HCT116 (cell line): ENCODE measurements around the gene ARMC3. TPM values are rescaled to one million over a fixed set of nuclear protein-coding genes. Genes with fewer than 3 reads are reported as not detected.

Experiments used
- ATAC-seq: fragments of 200-7000 bp; cut with Tn5 transposase; 2 replicates; pipeline ENCODE4 v1.9.1; 2020; ENCODE audit warnings: mild to moderate bottlenecking, moderate library complexity
- BruUV-seq: library from RNA; stranded (reverse); fragments of 400-500 nt; replicated peaks from 2 replicates; lab custom pipeline; 2021; lab: Mats Ljungman, UMichigan
- CTCF ChIA-PET: fragments of 300-600 bp; sonication (Branson Sonifier 250); formaldehyde crosslinking; loops from one replicate; lab custom pipeline; 2021; ENCODE audit warnings: antibody characterized with exemption; lab: Charles Lee
- POLR2A ChIA-PET: fragments of 300-600, 350-600 bp; sonication (Branson Sonifier 250); formaldehyde crosslinking; loops from one replicate; lab custom pipeline; 2021; ENCODE audit warnings: antibody characterized with exemption; lab: Charles Lee
- RAD21 ChIA-PET, 2 experiments: fragments of 300-600 bp; sonication (Branson Sonifier 250); formaldehyde crosslinking; loops; one replicate each; lab custom pipeline; 2023; ENCODE audit warnings: low total read pairs in 2 of 2; ENCODE audit not compliant: uncharacterized antibody in 2 of 2, unreplicated experiment in 2 of 2, low non-redundant PET in 1 of 2; lab: Charles Lee
- DNase-seq: peaks from one replicate; pipeline ENCODE4 v3.0.0-alpha.2; 2010; ENCODE audit warnings: low read depth, low spot score
- H2AFZ ChIP-seq: fragments of 200-600 bp; shearing (Covaris generic), sonication (generic); 2 replicates; pipeline ENCODE4 v1.6.1; 2017; ENCODE audit warnings: low read depth, mixed run types, mixed read lengths, antibody characterized with exemption, low read length; ENCODE audit not compliant: poor library complexity, severe bottlenecking
- H3K27ac ChIP-seq: 2 replicates; pipeline ENCODE4 v1.5.1; 2012; ENCODE audit warnings: low read depth, low read length
- H3K27me3 ChIP-seq: fragments of 200-600 bp; sonication (generic); 2 replicates; pipeline ENCODE4 v1.6.1; 2016; ENCODE audit warnings: mixed run types, low read length, mixed read lengths; ENCODE audit not compliant: insufficient read depth
- H3K36me3 ChIP-seq, 2 experiments: fragments of 200-500 bp in 1 of 2; fragments of 200-600 bp in 1 of 2; sonication (Bioruptor generic) in 1 of 2; sonication (generic) in 1 of 2; 2 replicates each; pipeline versions ENCODE4 v1.5.1 to v1.6.1; 2014 to 2016; ENCODE audit warnings: low read length in 2 of 2, inconsistent platforms in 1 of 2, mixed read lengths in 1 of 2, mixed run types in 1 of 2; ENCODE audit not compliant: insufficient read depth in 2 of 2, control insufficient read depth in 1 of 2
- H3K4me1 ChIP-seq, 2 experiments: fragments of 200-600 bp in 1 of 2; sonication (generic) in 1 of 2; 2 replicates each; pipeline versions ENCODE4 v1.5.1 to v1.6.1; 2012 to 2017; ENCODE audit warnings: low read length in 2 of 2, inconsistent platforms in 1 of 2, mild to moderate bottlenecking in 1 of 2, mixed read lengths in 1 of 2, mixed run types in 1 of 2, moderate library complexity in 1 of 2; ENCODE audit not compliant: insufficient read depth in 2 of 2, control insufficient read depth in 1 of 2
- H3K4me2 ChIP-seq: fragments of 200-600 bp; sonication (generic); 2 replicates; pipeline ENCODE4 v1.6.1; 2017; ENCODE audit warnings: mixed run types, low read length, mixed read lengths
- H3K4me3 ChIP-seq, 2 experiments: fragments of 200-600 bp in 1 of 2; sonication (generic) in 1 of 2; replicated peaks in 1 of 2; 2 replicates each; pipeline ENCODE4 v1.5.1; 2011 to 2016; ENCODE audit warnings: low read length in 2 of 2, control low read depth in 1 of 2, low read depth in 1 of 2, mild to moderate bottlenecking in 1 of 2, mixed read lengths in 1 of 2, mixed run types in 1 of 2
- H3K79me2 ChIP-seq: fragments of 200-600 bp; sonication (generic); 2 replicates; pipeline ENCODE4 v1.6.1; 2017; ENCODE audit warnings: mild to moderate bottlenecking, mixed run types, low read length, moderate library complexity, mixed read lengths; ENCODE audit not compliant: insufficient read depth
- H3K9ac ChIP-seq: fragments of 200-600 bp; sonication (generic); 2 replicates; pipeline ENCODE4 v1.6.1; 2016; ENCODE audit warnings: low read length, mixed read lengths
- H3K9me2 ChIP-seq: fragments of 200-600 bp; sonication (generic), shearing (Covaris generic); 2 replicates; pipeline ENCODE4 v1.6.1; 2017; ENCODE audit warnings: mixed run types, mild to moderate bottlenecking, moderate library complexity; ENCODE audit not compliant: insufficient read depth
- H3K9me3 ChIP-seq, 2 experiments: fragments of 200-500 bp in 1 of 2; fragments of 200-600 bp in 1 of 2; sonication (Bioruptor generic) in 1 of 2; sonication (generic) in 1 of 2; 2 replicates each; pipeline ENCODE4 v1.6.1; 2014 to 2017; ENCODE audit warnings: low read length in 2 of 2, mixed read lengths in 2 of 2, inconsistent platforms in 1 of 2, low read depth in 1 of 2, mild to moderate bottlenecking in 1 of 2, mixed run types in 1 of 2, moderate library complexity in 1 of 2; ENCODE audit not compliant: control insufficient read depth in 1 of 2, insufficient read depth in 1 of 2
- H4K20me1 ChIP-seq: fragments of 200-600 bp; sonication (generic), shearing (Covaris generic); 2 replicates; pipeline ENCODE4 v1.6.1; 2017; ENCODE audit warnings: mixed run types, mild to moderate bottlenecking, moderate library complexity; ENCODE audit not compliant: insufficient read depth
- ELF1 ChIP-seq: IDR thresholded peaks from 2 replicates; pipeline ENCODE4 v1.6.1; 2012; ENCODE audit warnings: low read depth, borderline replicate concordance
- EZH2 ChIP-seq: fragments of 200-600 bp; sonication (generic); IDR thresholded peaks from 2 replicates; pipeline ENCODE4 v1.6.1; 2017; ENCODE audit warnings: antibody characterized with exemption, mixed run types
- FOSL1 ChIP-seq: IDR thresholded peaks from 2 replicates; pipeline ENCODE4 v1.6.1; 2012; ENCODE audit warnings: low read depth
- JUND ChIP-seq: IDR thresholded peaks from 2 replicates; pipeline ENCODE4 v1.6.1; 2012
- POLR2A ChIP-seq: IDR thresholded peaks from 2 replicates; pipeline ENCODE4 v1.7.0; 2011; ENCODE audit warnings: borderline replicate concordance; ENCODE audit not compliant: insufficient read depth, insufficient read length; ENCODE audit errors: extremely low read depth
- RAD21 ChIP-seq: IDR thresholded peaks from 2 replicates; pipeline ENCODE4 v1.6.1; 2012; ENCODE audit warnings: low read depth, mild to moderate bottlenecking
- SIN3A ChIP-seq: IDR thresholded peaks from 2 replicates; pipeline ENCODE4 v1.6.1; 2012; ENCODE audit warnings: low read depth
- SP1 ChIP-seq: IDR thresholded peaks from 2 replicates; pipeline ENCODE4 v1.6.1; 2012; ENCODE audit warnings: low read depth
- TCF7L2 ChIP-seq: IDR thresholded peaks from 2 replicates; pipeline ENCODE4 v1.7.0; 2011; ENCODE audit warnings: borderline replicate concordance, inconsistent platforms; ENCODE audit not compliant: insufficient read depth, insufficient read length; ENCODE audit errors: extremely low read depth
- YY1 ChIP-seq: IDR thresholded peaks from 2 replicates; pipeline ENCODE4 v1.6.1; 2011; ENCODE audit warnings: low read length, low read depth, moderate library complexity, mild to moderate bottlenecking; ENCODE audit not compliant: insufficient replicate concordance; ENCODE audit errors: extremely low read depth
- ZFX ChIP-seq: fragments of 450-650 bp; IDR thresholded peaks from 2 replicates; pipeline ENCODE4 v1.6.1; 2017
- intact Hi-C: fragments of 100-400 bp; cut with micrococcal nuclease; formaldehyde crosslinking; loops from 2 replicates; pipeline ENCODE4 v1.10.0; 2022
- total RNA-seq: library from RNA; stranded (reverse); gene quantifications from one replicate; pipeline ENCODE4 v1.2.1, GENCODE V29; 2021; ENCODE audit not compliant: unreplicated experiment
- TF ChIP-seq, protein P1 (sequence below), 3 experiments: fragments of 200-600 bp in 1 of 3; sonication (generic) in 1 of 3; IDR thresholded peaks in 2 of 3; conservative IDR thresholded peaks in 1 of 3; 2 replicates each; pipeline ENCODE4 v1.5.1; 2012 to 2017; ENCODE audit warnings: low read depth in 2 of 3, low read length in 2 of 3, antibody characterized with exemption in 1 of 3, borderline replicate concordance in 1 of 3, control low read depth in 1 of 3, mild to moderate bottlenecking in 1 of 3, mixed read lengths in 1 of 3, mixed run types in 1 of 3, moderate library complexity in 1 of 3; ENCODE audit not compliant: insufficient read depth in 1 of 3
- TF ChIP-seq, protein P2 (sequence below): IDR thresholded peaks from 2 replicates; pipeline ENCODE4 v1.6.1; 2011; ENCODE audit warnings: mild to moderate bottlenecking, low read length, moderate library complexity; ENCODE audit not compliant: insufficient replicate concordance; ENCODE audit errors: extremely low read depth
- TF ChIP-seq, protein P3 (sequence below): IDR thresholded peaks from 2 replicates; pipeline ENCODE4 v1.6.1; 2012; ENCODE audit warnings: low read depth
- TF ChIP-seq, protein P4 (sequence below): IDR thresholded peaks from 2 replicates; pipeline ENCODE4 v1.6.1; 2012

ARMC3 gene
- total RNA-seq, 1 experiment from 2014 or later = 2.6 TPM

DNA sequence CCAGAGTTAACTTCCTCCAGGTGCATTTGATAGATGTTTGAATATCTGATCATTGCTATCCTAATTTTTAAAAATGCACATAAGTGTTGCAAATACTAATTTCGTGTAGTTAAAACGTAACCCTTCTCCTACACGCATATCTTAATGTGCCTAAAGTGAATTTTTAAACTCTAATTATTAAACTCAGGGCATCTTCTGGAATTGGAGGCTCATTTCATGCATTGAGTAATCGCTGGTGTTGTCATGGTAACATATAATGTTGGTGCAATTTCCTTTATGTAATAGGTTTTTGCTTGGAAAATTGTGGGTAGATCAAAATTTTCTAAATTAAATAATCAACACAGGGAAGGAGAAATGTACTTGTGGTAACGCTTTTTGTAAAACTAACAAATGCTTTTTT is 56.2 kb downstream of the ARMC3 start:
- POLR2A ChIA-PET = no interaction called here

More for the DNA sequence above, 56.2 kb downstream of the ARMC3 start:
- no peak for ATAC-seq
- H3K9me2 ChIP-seq = no peaks in the 10 kb centered on the region
- no peaks in the 10 kb centered on the region for H3K79me2 ChIP-seq
- TF ChIP-seq JUND (no peak), ZFX (no peak), YY1 (no peak), RAD21 (no peak), SP1 (no peak), FOSL1 (no peak), EZH2 (no peak), SIN3A (no peak), ELF1 (no peak), POLR2A (no peak), TCF7L2 (no peak)
- TF ChIP-seq, protein P1, sequence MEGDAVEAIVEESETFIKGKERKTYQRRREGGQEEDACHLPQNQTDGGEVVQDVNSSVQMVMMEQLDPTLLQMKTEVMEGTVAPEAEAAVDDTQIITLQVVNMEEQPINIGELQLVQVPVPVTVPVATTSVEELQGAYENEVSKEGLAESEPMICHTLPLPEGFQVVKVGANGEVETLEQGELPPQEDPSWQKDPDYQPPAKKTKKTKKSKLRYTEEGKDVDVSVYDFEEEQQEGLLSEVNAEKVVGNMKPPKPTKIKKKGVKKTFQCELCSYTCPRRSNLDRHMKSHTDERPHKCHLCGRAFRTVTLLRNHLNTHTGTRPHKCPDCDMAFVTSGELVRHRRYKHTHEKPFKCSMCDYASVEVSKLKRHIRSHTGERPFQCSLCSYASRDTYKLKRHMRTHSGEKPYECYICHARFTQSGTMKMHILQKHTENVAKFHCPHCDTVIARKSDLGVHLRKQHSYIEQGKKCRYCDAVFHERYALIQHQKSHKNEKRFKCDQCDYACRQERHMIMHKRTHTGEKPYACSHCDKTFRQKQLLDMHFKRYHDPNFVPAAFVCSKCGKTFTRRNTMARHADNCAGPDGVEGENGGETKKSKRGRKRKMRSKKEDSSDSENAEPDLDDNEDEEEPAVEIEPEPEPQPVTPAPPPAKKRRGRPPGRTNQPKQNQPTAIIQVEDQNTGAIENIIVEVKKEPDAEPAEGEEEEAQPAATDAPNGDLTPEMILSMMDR (IDR thresholded peaks at IDR 0.05 in 2 of 3, conservative IDR thresholded peaks at IDR 0.05 in 1 of 3; ENCODE audit: borderline replicate concordance in 1 of 3, insufficient read depth in 1 of 3, low read depth in 2 of 3, low read length in 2 of 3) = no peak
- TF ChIP-seq, protein P2, sequence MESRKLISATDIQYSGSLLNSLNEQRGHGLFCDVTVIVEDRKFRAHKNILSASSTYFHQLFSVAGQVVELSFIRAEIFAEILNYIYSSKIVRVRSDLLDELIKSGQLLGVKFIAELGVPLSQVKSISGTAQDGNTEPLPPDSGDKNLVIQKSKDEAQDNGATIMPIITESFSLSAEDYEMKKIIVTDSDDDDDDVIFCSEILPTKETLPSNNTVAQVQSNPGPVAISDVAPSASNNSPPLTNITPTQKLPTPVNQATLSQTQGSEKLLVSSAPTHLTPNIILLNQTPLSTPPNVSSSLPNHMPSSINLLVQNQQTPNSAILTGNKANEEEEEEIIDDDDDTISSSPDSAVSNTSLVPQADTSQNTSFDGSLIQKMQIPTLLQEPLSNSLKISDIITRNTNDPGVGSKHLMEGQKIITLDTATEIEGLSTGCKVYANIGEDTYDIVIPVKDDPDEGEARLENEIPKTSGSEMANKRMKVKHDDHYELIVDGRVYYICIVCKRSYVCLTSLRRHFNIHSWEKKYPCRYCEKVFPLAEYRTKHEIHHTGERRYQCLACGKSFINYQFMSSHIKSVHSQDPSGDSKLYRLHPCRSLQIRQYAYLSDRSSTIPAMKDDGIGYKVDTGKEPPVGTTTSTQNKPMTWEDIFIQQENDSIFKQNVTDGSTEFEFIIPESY = no peak
- TF ChIP-seq, protein P3, sequence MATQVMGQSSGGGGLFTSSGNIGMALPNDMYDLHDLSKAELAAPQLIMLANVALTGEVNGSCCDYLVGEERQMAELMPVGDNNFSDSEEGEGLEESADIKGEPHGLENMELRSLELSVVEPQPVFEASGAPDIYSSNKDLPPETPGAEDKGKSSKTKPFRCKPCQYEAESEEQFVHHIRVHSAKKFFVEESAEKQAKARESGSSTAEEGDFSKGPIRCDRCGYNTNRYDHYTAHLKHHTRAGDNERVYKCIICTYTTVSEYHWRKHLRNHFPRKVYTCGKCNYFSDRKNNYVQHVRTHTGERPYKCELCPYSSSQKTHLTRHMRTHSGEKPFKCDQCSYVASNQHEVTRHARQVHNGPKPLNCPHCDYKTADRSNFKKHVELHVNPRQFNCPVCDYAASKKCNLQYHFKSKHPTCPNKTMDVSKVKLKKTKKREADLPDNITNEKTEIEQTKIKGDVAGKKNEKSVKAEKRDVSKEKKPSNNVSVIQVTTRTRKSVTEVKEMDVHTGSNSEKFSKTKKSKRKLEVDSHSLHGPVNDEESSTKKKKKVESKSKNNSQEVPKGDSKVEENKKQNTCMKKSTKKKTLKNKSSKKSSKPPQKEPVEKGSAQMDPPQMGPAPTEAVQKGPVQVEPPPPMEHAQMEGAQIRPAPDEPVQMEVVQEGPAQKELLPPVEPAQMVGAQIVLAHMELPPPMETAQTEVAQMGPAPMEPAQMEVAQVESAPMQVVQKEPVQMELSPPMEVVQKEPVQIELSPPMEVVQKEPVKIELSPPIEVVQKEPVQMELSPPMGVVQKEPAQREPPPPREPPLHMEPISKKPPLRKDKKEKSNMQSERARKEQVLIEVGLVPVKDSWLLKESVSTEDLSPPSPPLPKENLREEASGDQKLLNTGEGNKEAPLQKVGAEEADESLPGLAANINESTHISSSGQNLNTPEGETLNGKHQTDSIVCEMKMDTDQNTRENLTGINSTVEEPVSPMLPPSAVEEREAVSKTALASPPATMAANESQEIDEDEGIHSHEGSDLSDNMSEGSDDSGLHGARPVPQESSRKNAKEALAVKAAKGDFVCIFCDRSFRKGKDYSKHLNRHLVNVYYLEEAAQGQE = no peak
- TF ChIP-seq, protein P4, sequence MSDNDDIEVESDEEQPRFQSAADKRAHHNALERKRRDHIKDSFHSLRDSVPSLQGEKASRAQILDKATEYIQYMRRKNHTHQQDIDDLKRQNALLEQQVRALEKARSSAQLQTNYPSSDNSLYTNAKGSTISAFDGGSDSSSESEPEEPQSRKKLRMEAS = no peak
- TF ChIP-seq, all 23 proteins: peak for 0
- H3K4me3 ChIP-seq = no peak overlapping the region
- no peak overlapping the region for H3K27ac ChIP-seq
- H3K4me1 ChIP-seq = peaks cover 0 to 14% of the 10 kb centered on the region in 2 experiments; a peak in 1 of 4 replicates
- no peak overlapping the region for H3K9ac ChIP-seq
- no peaks in the 10 kb centered on the region for H3K9me3 ChIP-seq
- DNase-seq = no peak
- H2AFZ ChIP-seq = no peak overlapping the region
- H3K36me3 ChIP-seq = no peaks in the 10 kb centered on the region
- RAD21 ChIA-PET = no interaction called here
- no TSS peak for BruUV-seq
- no peaks in the 10 kb centered on the region for H4K20me1 ChIP-seq
- no peaks in the 10 kb centered on the region for H3K27me3 ChIP-seq
- CTCF ChIA-PET = no interaction called here
- H3K4me2 ChIP-seq = no peak overlapping the region
- intact Hi-C loops = no loop called here
